Large intestine (tissue), 3 donors: ENCODE measurements around the gene MRM3. TPM values are rescaled to one million over a fixed set of nuclear protein-coding genes. Genes with fewer than 3 reads are reported as not detected.
"Not testable (repeated sequence)": the region's sequence is repeated elsewhere in the genome, so short reads cannot be mapped to it uniquely, and the experiment has no call there.

Source experiments
- DNase-seq, 2 donors: peaks; one replicate each; pipeline versions ENCODE4 v3.0.0 to v3.0.0-alpha.2; 2013
- H3K27ac ChIP-seq: one replicate; pipeline ENCODE4 v1.5.1; 2013; ENCODE audit warnings: low read length
- H3K27me3 ChIP-seq: 2 replicates; pipeline ENCODE4 v1.6.1; 2013; ENCODE audit warnings: low read length; ENCODE audit not compliant: control insufficient read depth, insufficient read depth
- H3K36me3 ChIP-seq: 2 replicates; pipeline ENCODE4 v1.6.1; 2013; ENCODE audit warnings: low read length; ENCODE audit not compliant: control insufficient read depth, insufficient read depth
- H3K4me1 ChIP-seq: one replicate; pipeline ENCODE4 v1.6.1; 2013; ENCODE audit warnings: low read length; ENCODE audit not compliant: control insufficient read depth, insufficient read depth
- H3K4me3 ChIP-seq: one replicate; pipeline ENCODE4 v1.5.1; 2013; ENCODE audit warnings: low read length
- H3K9me3 ChIP-seq: one replicate; pipeline ENCODE4 v1.6.1; 2013; ENCODE audit warnings: mild to moderate bottlenecking, low read depth, low read length, moderate library complexity; ENCODE audit not compliant: control insufficient read depth
- WGBS: methylation state at CpG from one replicate; pipeline ENCODE4 v1.1.5; 2013; ENCODE audit warnings: low lambda C conversion rate; ENCODE audit not compliant: insufficient coverage; 5-methylcytosine and 5-hydroxymethylcytosine counted together
- polyA plus RNA-seq: library from polyadenylated mRNA; unstranded; fragments of 120-200 nt; gene quantifications from one replicate; pipeline ENCODE4 v1.2.1, GENCODE V29; 2013

The MRM3 gene
- polyA plus RNA-seq, 1 donor: 14.7 TPM

GRCh38 chr17:784143-784542 lies 2.0 kb downstream of the MRM3 start:
- no peak overlapping the region for H3K27ac ChIP-seq
- H3K4me1 ChIP-seq: peaks cover 7% of the 10 kb centered on the region
- peaks cover 21% of the 10 kb centered on the region for H3K36me3 ChIP-seq
- DNase-seq: no peak
- H3K9me3 ChIP-seq: no peaks in the 10 kb centered on the region
- no peak overlapping the region for H3K4me3 ChIP-seq
- no peaks in the 10 kb centered on the region for H3K27me3 ChIP-seq
- 71% methylated on average over 1 of the region's 3 CpGs for WGBS

DNA sequence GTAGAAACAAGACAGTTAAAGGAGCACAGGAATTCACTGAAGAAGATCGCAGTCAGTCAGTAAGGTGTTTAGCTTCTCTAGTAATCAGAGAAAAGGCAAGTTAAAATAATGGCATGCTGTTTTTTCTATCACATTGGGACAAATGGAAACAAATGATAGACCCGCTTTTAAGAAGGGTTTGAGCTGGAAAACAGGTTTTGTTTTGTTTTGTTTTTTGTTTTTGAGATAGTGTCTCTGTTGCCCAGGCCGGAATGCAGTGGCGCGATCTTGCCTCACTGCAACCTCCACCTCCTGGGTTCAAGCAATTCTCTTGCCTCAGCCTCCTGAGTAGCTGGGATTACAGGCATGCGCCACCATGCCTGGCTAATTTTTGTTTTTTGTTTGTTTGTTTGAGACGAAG lies 3.7 kb downstream of the MRM3 start:
- H3K36me3 ChIP-seq: peaks cover 32% of the 10 kb centered on the region
- H3K27ac ChIP-seq, DNase-seq, H3K27me3 ChIP-seq, H3K4me1 ChIP-seq, H3K9me3 ChIP-seq, H3K4me3 ChIP-seq: not testable (repeated sequence)
- WGBS: 100% methylated on average over 3 of the region's 7 CpGs

- no peak overlapping the region for H3K4me3 ChIP-seq
- no peaks in the 10 kb centered on the region for H3K27me3 ChIP-seq
- peaks cover 7% of the 10 kb centered on the region for H3K4me1 ChIP-seq
- DNase-seq: no peak
- H3K27ac ChIP-seq: no peak overlapping the region
- peaks cover 50% of the 10 kb centered on the region for H3K36me3 ChIP-seq
- H3K9me3 ChIP-seq: no peaks in the 10 kb centered on the region
- no CpG with 5 or more reads among the region's 12 CpGs for WGBS
These were observed 5.6 kb downstream of the MRM3 start for GRCh38 chr17:787641-788221.

- Histone ChIP-seq H3K36me3 (peaks cover 51% of the 10 kb centered on the region), H3K27me3 (no peaks in the 10 kb centered on the region), H3K27ac (no peak overlapping the region), H3K4me1 (no peaks in the 10 kb centered on the region), H3K9me3 (no peaks in the 10 kb centered on the region), H3K4me3 (no peak overlapping the region)
- WGBS: no CpG with 5 or more reads among the region's 4 CpGs
- DNase-seq: no peak
These were observed 6.4 kb downstream of the MRM3 start for GRCh38 chr17:788551-788950.

- Histone ChIP-seq H3K9me3 (no peaks in the 10 kb centered on the region), H3K27me3 (no peaks in the 10 kb centered on the region), H3K36me3 (peaks cover 51% of the 10 kb centered on the region), H3K27ac (no peak overlapping the region), H3K4me1 (no peaks in the 10 kb centered on the region), H3K4me3 (no peak overlapping the region)
- DNase-seq: no peak
- 100% methylated on average over 4 of the region's 14 CpGs for WGBS
These were observed 7.1 kb downstream of the MRM3 start for GRCh38 chr17:789160-789840.

- WGBS: no CpG with 5 or more reads among the region's 38 CpGs
- peaks cover 45% of the 10 kb centered on the region for H3K36me3 ChIP-seq
- DNase-seq, H3K4me1 ChIP-seq, H3K4me3 ChIP-seq, H3K9me3 ChIP-seq, H3K27me3 ChIP-seq, H3K27ac ChIP-seq: not testable (repeated sequence)
These were observed 8.0 kb downstream of the MRM3 start for GRCh38 chr17:789931-790873.

- not testable (repeated sequence) for H3K4me3 ChIP-seq, H3K27me3 ChIP-seq, H3K9me3 ChIP-seq, H3K4me1 ChIP-seq, DNase-seq, H3K27ac ChIP-seq
- H3K36me3 ChIP-seq: peaks cover 45% of the 10 kb centered on the region
- no CpG with 5 or more reads among the region's 12 CpGs for WGBS
These were observed 8.7 kb downstream of the MRM3 start for GRCh38 chr17:790874-791247.

GRCh38 chr17:791829-792228 lies 9.7 kb downstream of the MRM3 start:
- WGBS: no CpG with 5 or more reads among the region's 19 CpGs
- no peaks in the 10 kb centered on the region for H3K27me3 ChIP-seq
- H3K4me3 ChIP-seq: no peak overlapping the region
- H3K9me3 ChIP-seq: no peaks in the 10 kb centered on the region
- H3K27ac ChIP-seq: no peak overlapping the region
- H3K36me3 ChIP-seq: peaks cover 47% of the 10 kb centered on the region
- no peaks in the 10 kb centered on the region for H3K4me1 ChIP-seq
- no peak for DNase-seq

DNA sequence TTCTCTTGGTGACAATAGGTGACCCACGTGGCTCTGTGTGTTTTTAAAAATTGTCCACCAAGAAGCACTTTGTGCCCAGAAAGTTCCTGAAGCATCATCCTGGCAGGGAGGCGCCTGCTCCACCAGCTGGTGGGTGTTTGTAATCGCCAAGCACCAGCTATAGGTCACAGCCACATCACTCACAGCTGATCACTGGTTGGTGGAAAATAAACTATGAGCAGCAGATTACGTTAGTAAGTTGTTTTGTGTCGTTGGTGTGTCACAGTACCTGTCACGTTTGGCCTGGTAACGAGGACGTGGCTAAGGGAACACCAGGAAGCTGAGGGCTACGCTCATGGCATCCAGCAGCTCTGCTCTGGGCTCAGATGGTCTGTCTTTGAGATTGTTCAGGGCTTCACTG lies 10.1 kb downstream of the MRM3 start:
- no CpG with 5 or more reads among the region's 9 CpGs for WGBS
- H3K27me3 ChIP-seq: no peaks in the 10 kb centered on the region
- H3K4me1 ChIP-seq: no peaks in the 10 kb centered on the region
- H3K36me3 ChIP-seq: peaks cover 47% of the 10 kb centered on the region
- no peaks in the 10 kb centered on the region for H3K9me3 ChIP-seq
- no peak overlapping the region for H3K27ac ChIP-seq
- DNase-seq: no peak
- no peak overlapping the region for H3K4me3 ChIP-seq

GRCh38 chr17:794876-795275 lies 12.7 kb downstream of the MRM3 start:
- H3K27me3 ChIP-seq: no peaks in the 10 kb centered on the region

More at GRCh38 chr17:794876-795275, 12.7 kb downstream of the MRM3 start:
- Histone ChIP-seq H3K36me3 (peaks cover 25% of the 10 kb centered on the region), H3K27ac (no peak overlapping the region), H3K9me3 (no peaks in the 10 kb centered on the region), H3K4me1 (no peaks in the 10 kb centered on the region), H3K4me3 (peak overlapping the region; percentile 3)
- 90% methylated on average over 2 of the region's 18 CpGs for whole genome bisulfite sequencing
- DNase-seq: peak; percentile 55 to 56
